ELF-1 (cell line): ENCODE measurements around the gene RASAL3.
"Not testable (repeated sequence)": the region's sequence is repeated elsewhere in the genome, so short reads cannot be mapped to it uniquely, and the experiment has no call there.

ENCODE experiments used
- DNase-seq: peaks from one replicate; pipeline ENCODE4 v3.0.0-alpha.2; 2016; ENCODE audit warnings: low read depth, low spot score

Gene RASAL3

DNA sequence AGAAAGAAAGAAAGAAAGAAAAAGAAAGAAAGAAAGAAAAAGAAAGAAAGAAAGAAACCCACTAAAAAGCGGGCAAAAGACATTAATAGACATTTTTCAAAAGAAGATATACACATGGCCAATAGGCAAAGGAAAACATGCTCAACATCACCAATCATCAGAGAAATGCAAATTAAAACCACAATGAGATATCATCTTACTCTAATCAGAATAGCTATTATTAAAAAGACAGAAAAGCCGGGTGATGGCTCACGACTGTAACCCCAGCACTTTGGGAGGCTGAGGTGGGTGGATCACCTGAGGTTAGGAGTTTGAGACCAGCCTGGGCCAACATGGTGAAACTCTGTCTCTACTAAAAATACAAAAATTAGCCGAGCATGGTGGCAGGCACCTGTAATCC lies 9.5 kb upstream of the RASAL3 start:
- DNase-seq = not testable (repeated sequence)

- DNase-seq = no peak
Observed at GRCh38 chr19:15471639-15472101, 7.3 kb upstream of the RASAL3 start.

DNA sequence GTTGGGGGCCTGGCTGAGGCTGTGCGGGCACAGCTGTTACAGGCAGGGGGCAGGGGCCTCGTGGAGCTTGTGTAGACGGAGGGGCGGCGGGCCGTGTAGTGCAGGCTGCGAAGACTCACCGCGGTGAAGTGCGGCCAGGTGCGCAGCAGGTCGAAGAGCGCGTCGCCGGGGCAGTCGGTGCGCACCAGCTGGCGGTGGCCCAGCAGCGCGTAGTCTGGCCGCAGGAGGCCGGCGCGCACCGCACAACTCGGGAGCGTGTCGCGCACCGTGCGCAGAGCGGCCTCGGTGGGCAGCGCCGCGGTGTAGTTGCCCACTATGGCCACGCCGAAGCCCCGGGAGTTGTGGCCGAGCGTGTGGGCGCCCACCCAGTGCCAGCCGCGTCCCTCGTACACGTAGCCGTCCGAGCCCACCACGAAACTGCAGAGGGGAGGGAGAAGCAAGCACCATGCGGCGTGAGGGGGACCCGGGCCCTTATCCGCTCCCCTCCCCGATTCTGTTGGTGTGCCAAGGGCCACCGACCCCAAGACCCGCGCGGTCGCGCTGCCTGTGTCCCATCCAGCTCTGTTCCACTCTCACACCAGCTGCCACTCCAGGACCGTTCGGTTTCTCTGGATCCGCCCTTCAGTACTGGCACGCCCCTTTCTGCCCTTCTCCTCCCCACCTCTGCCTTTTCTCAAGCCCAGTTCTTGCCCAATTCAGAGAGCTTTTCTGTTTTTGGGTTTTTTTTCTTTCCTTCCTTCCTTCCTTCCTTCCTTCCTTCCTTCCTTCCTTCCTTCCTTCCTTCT lies 5.4 kb upstream of the RASAL3 start:
- DNase-seq = no peak

GRCh38 chr19:15468675-15469512 lies 4.5 kb upstream of the RASAL3 start:
- DNase-seq = no peak

- DNase-seq = no peak
Observed at GRCh38 chr19:15467734-15468214, 3.4 kb upstream of the RASAL3 start.

DNA sequence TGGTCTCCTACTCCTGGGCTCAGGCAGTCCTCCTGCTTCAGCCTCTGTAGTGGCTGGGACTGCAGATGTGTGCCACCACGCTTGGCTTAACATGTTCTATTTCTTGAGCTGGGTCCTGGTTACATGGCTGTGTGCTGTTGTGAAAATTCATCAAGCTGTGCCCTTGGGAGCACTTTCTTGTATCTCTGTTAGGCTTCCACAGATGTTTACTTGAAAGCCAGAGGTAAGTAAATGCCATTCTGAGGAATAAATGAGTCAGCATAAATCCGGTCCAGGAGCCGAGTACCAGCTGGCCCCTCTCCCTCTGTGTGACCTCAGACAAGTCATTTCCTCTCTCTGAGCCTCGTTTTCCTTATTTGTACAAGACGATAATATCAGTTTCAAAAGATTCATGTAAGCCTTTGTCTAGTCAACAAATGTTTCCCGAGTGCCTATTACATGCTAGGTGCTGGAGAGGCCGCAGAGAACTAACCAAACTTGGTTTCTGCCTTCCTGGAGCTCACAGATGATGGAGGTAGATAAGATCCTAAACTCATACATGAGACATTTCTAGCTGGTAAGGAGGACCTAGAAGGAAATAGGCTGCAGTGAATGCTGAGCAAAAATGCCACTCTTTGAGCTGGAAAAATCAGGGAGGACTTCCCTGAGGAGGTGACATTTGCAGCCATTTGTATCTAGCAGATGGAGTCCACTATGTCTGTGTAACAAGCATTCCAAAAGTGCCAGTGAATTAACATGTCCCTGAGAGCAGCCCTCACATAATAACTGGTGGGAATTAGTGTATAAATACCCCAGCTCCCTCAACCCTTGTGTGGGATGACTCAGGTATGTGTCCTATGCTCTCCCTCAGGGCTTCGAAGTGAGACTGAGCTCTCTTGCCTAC lies 2.7 kb upstream of the RASAL3 start:
- DNase-seq = no peak

GRCh38 chr19:15463861-15464371 lies 428 bp downstream of the RASAL3 start:
- no peak for DNase-seq

GRCh38 chr19:15461694-15462093 lies 2.6 kb downstream of the RASAL3 start:
- DNase-seq = no peak

DNA sequence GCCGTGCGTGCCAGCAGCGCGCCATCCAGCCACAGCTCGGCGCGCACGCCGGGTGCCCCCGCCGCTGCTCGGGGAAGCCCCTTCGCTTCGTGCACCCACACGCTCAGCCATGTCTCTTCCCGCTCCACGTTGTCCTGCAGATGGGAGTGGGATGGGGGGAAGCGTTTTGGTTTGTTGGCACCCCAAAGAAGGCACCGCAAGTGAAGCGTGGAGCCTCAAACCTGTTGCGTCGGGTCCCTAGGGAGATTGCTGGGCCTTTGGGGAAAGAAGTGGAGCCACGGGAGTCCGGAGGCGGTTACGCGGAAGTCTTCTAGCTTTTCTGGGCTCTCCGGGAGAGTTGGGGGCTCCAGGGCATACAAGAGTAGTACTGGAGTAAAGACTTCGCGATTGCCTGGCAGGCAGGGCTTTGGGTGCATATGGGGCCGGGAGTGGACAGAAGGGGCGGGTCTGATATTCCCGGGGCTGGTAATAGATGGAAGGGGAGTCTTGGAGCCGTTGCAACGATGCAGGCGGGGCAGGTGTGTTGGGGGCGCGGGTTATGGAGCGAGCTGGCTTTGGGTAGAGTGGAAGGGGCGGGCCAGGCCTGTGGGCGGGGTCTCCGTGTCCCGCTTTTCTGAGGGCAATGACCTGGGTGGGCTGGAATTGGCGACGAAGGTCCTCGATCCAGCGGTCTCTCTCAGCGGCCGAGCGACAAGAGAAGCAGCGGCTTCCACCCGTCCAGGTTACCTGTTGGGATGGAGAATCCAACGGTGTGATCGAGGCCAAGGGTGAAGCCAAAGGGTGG lies 6.5 kb downstream of the RASAL3 start:
- no peak for DNase-seq

GRCh38 chr19:15456871-15457700 lies 7.3 kb downstream of the RASAL3 start:
- peak; percentile 67 for DNase-seq

DNA sequence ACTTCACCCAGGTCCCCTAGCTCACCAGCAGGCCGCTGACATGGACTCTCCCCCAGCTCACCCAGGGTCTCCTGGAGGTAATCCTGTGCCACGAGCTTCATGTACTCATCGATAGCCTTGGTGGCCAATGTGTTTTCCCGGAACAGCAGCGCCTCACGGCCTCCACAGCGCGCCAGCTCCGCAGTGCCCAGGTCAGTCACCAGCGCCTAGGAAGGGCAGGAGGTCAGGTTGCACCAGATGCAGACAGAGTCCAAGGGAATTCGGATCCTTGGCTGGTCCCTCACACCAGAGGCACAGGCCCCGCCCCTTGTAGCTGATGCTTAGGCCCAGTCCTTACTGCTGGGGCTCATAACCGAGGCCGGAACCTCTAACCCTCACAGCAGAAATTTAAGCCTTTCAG lies 7.9 kb downstream of the RASAL3 start:
- DNase-seq = no peak

- DNase-seq = no peak
Observed at GRCh38 chr19:15455996-15456395, 8.3 kb downstream of the RASAL3 start.

DNA sequence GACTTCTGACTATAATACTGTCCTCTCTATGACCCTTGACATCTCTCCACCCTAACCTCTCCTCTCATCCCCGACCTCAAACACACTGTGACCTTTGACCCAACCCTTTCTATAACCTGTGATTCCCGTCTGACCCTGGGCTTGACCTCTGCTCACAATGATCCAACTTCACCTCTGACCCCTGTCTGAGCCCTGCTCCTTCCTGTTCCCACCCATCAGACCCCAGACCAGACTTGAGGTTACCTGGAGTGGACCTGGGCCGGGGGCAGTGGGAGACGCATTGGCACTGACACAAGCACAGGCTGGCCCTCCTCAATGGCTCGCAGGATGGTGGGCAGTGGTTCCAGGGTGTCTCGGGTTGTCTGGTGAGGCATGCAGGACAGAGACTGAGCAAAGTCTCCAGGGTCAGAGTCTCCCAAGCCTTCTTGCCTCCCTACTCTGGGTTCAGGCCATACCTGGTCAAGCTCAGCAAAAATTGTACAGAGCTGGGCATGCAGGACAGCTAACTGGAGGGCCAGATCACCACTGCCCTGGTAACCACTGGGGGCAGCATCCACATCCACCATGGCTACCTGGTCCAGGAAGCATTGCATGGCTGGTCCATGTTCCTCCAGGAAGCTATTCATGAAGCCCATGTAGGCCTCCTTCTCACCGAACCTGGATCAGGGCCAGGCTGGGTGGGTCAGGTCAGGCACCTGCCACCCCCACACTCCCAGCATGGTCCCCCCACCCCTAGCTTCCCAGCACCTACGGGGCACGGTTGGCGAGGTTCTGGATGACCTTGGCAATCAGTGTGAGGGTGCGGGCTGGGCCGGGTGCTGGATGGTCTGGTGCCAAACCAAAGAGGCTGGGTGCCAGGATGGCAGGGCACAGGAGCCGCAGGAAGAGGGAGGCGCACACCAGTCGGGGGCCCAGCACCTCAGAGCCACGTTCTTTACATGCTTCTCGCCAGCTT lies 10.2 kb downstream of the RASAL3 start:
- no peak for DNase-seq

GRCh38 chr19:15453091-15453578 lies 11.2 kb downstream of the RASAL3 start:
- DNase-seq = peak; percentile 34

- peak; percentile 98 for DNase-seq
Observed at GRCh38 chr19:15452111-15453047, 12.0 kb downstream of the RASAL3 start.

- DNase-seq = no peak
Observed at GRCh38 chr19:15450528-15450890, 13.8 kb downstream of the RASAL3 start.
